ENCODE results near the gene TMEM121B.

DNA sequence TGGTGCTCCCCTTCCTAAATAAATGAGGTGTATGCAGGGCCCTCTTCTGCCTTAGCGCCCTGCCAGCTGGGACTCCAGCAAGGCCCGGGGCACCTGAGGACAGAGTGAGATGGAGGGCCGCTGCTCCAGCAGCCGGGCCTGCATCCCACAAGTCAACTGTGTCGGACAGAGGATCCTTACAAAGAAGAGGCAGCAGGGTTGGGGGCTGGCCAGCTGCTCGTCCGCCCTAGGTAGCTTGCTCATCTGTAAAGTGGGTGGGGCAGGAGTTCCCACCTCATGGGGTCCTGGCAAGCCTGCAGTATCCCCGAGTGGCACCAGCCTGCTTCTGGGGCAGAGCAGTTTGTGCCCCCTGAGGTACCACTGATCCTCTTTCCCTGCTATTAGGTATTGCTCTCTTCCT lies 7.6 kb downstream of the TMEM121B start:
- TF ChIP-seq RAD21 (IDR thresholded peaks at IDR 0.05) (no peak), EGR1 (IDR thresholded peaks at IDR 0.05; ENCODE audit: low read depth in 2 of 2) (no peak), GABPA (IDR thresholded peaks at IDR 0.05 in 1 of 2, conservative IDR thresholded peaks at IDR 0.05 in 1 of 2) (no peak), JUND (IDR thresholded peaks at IDR 0.05) (no peak), YY1 (IDR thresholded peaks at IDR 0.05) (no peak), TAF1 (conservative IDR thresholded peaks at IDR 0.05) (no peak), RXRA (IDR thresholded peaks at IDR 0.05) (no peak)
- TF ChIP-seq, protein P1, sequence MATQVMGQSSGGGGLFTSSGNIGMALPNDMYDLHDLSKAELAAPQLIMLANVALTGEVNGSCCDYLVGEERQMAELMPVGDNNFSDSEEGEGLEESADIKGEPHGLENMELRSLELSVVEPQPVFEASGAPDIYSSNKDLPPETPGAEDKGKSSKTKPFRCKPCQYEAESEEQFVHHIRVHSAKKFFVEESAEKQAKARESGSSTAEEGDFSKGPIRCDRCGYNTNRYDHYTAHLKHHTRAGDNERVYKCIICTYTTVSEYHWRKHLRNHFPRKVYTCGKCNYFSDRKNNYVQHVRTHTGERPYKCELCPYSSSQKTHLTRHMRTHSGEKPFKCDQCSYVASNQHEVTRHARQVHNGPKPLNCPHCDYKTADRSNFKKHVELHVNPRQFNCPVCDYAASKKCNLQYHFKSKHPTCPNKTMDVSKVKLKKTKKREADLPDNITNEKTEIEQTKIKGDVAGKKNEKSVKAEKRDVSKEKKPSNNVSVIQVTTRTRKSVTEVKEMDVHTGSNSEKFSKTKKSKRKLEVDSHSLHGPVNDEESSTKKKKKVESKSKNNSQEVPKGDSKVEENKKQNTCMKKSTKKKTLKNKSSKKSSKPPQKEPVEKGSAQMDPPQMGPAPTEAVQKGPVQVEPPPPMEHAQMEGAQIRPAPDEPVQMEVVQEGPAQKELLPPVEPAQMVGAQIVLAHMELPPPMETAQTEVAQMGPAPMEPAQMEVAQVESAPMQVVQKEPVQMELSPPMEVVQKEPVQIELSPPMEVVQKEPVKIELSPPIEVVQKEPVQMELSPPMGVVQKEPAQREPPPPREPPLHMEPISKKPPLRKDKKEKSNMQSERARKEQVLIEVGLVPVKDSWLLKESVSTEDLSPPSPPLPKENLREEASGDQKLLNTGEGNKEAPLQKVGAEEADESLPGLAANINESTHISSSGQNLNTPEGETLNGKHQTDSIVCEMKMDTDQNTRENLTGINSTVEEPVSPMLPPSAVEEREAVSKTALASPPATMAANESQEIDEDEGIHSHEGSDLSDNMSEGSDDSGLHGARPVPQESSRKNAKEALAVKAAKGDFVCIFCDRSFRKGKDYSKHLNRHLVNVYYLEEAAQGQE (IDR thresholded peaks at IDR 0.05): no peak
- TF ChIP-seq, protein P2, sequence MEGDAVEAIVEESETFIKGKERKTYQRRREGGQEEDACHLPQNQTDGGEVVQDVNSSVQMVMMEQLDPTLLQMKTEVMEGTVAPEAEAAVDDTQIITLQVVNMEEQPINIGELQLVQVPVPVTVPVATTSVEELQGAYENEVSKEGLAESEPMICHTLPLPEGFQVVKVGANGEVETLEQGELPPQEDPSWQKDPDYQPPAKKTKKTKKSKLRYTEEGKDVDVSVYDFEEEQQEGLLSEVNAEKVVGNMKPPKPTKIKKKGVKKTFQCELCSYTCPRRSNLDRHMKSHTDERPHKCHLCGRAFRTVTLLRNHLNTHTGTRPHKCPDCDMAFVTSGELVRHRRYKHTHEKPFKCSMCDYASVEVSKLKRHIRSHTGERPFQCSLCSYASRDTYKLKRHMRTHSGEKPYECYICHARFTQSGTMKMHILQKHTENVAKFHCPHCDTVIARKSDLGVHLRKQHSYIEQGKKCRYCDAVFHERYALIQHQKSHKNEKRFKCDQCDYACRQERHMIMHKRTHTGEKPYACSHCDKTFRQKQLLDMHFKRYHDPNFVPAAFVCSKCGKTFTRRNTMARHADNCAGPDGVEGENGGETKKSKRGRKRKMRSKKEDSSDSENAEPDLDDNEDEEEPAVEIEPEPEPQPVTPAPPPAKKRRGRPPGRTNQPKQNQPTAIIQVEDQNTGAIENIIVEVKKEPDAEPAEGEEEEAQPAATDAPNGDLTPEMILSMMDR (IDR thresholded peaks at IDR 0.05; ENCODE audit: low read depth, low read length, missing input control): no peak
- TF ChIP-seq, protein P3, sequence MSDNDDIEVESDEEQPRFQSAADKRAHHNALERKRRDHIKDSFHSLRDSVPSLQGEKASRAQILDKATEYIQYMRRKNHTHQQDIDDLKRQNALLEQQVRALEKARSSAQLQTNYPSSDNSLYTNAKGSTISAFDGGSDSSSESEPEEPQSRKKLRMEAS (IDR thresholded peaks at IDR 0.05): no peak
- TF ChIP-seq, protein P4, sequence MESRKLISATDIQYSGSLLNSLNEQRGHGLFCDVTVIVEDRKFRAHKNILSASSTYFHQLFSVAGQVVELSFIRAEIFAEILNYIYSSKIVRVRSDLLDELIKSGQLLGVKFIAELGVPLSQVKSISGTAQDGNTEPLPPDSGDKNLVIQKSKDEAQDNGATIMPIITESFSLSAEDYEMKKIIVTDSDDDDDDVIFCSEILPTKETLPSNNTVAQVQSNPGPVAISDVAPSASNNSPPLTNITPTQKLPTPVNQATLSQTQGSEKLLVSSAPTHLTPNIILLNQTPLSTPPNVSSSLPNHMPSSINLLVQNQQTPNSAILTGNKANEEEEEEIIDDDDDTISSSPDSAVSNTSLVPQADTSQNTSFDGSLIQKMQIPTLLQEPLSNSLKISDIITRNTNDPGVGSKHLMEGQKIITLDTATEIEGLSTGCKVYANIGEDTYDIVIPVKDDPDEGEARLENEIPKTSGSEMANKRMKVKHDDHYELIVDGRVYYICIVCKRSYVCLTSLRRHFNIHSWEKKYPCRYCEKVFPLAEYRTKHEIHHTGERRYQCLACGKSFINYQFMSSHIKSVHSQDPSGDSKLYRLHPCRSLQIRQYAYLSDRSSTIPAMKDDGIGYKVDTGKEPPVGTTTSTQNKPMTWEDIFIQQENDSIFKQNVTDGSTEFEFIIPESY (IDR thresholded peaks at IDR 0.05): no peak
- TF ChIP-seq, protein P5, sequence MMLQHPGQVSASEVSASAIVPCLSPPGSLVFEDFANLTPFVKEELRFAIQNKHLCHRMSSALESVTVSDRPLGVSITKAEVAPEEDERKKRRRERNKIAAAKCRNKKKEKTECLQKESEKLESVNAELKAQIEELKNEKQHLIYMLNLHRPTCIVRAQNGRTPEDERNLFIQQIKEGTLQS (IDR thresholded peaks at IDR 0.05): no peak

Measured in liver (tissue), 3 donors.